ENCODE measurements around the gene CLDN3. TPM values are rescaled to one million over a fixed set of nuclear protein-coding genes. Genes with fewer than 3 reads are reported as not detected.

CLDN3 gene
- total RNA-seq, 1 experiment from 2014 or later: 16.5 TPM

DNA sequence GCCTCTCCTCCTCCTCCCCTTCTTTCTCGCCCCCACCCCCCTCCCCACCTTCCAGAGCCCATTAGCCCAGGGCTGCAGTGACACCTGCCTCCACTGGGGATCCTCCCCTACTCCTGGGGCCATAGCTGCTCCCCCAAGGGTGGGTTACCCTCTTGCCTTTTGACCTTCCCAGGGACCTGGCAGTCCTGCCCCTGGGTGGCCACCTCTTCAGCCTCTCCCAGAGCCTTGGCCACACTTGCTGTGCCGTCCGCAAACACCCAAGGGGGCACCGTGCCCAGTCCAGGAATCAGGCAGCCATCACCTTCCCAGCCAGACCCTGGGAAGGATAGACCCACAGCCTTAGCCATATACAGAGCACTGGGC lies 40.9 kb upstream of the CLDN3 start:
- Histone ChIP-seq H3K79me1 (ENCODE audit: insufficient read depth, low read depth, low read length, poor library complexity, severe bottlenecking) (no peaks in the 10 kb centered on the region), H4K5ac (ENCODE audit: insufficient read length, low read depth, low read length) (no peak overlapping the region)

More for the DNA sequence above, 40.9 kb upstream of the CLDN3 start:
- Histone ChIP-seq H3K23ac (ENCODE audit: insufficient read length, low read depth, low read length) (no peak overlapping the region), H3K79me2 (ENCODE audit: insufficient read depth, low read length) (no peaks in the 10 kb centered on the region), H2BK15ac (ENCODE audit: low read depth, low read length) (no peak overlapping the region), H3K18ac (ENCODE audit: insufficient read length, low read depth, low read length) (peak overlapping the region; percentile 62), H4K20me1 (ENCODE audit: control insufficient read depth, insufficient read depth, insufficient read length) (no peaks in the 10 kb centered on the region), H3K4me1 (ENCODE audit: insufficient read depth, low read length) (peaks cover 2% of the 10 kb centered on the region; the same call in 1 of the 2 replicates), H3K56ac (ENCODE audit: insufficient read length, low read depth, low read length) (no peak overlapping the region), H3T11ph (ENCODE audit: low read length) (peak overlapping the region; percentile 4), H3K4me2 (ENCODE audit: insufficient read depth, insufficient read length, low read length) (no peak overlapping the region), H3K27me3 (ENCODE audit: insufficient read depth, low read length) (no peaks in the 10 kb centered on the region), H4K8ac (replicated peaks; ENCODE audit: insufficient read length, low read depth, low read length) (no peak overlapping the region), H2AK5ac (ENCODE audit: insufficient read length, low read length) (no peak overlapping the region), H3K9me3 (ENCODE audit: control insufficient read depth, low read depth, low read length) (no peaks in the 10 kb centered on the region), H2BK120ac (ENCODE audit: low read depth, low read length, poor library complexity, severe bottlenecking) (no peak overlapping the region), H2BK20ac (ENCODE audit: low read depth, low read length, poor library complexity, severe bottlenecking) (no peak overlapping the region), H2AFZ (ENCODE audit: low read length) (no peak overlapping the region), H3K14ac (ENCODE audit: insufficient read depth, low read length) (no peak overlapping the region; the same call in 1 of the 2 replicates), H2BK12ac (ENCODE audit: insufficient read length, low read depth, low read length) (no peak overlapping the region), H3K23me2 (ENCODE audit: insufficient read length, low read depth, low read length, poor library complexity, severe bottlenecking) (no peaks in the 10 kb centered on the region), H3K9ac (ENCODE audit: extremely low read depth, insufficient read length, low read length) (no peak overlapping the region), H3K4ac (ENCODE audit: low read depth, low read length) (no peak overlapping the region), H4K91ac (ENCODE audit: insufficient read length, low read depth, low read length) (no peak overlapping the region), H2BK5ac (ENCODE audit: insufficient read length, low read length) (no peak overlapping the region), H3K27ac (ENCODE audit: insufficient read length, low read depth, low read length) (no peak overlapping the region)
- TF ChIP-seq, protein P1, sequence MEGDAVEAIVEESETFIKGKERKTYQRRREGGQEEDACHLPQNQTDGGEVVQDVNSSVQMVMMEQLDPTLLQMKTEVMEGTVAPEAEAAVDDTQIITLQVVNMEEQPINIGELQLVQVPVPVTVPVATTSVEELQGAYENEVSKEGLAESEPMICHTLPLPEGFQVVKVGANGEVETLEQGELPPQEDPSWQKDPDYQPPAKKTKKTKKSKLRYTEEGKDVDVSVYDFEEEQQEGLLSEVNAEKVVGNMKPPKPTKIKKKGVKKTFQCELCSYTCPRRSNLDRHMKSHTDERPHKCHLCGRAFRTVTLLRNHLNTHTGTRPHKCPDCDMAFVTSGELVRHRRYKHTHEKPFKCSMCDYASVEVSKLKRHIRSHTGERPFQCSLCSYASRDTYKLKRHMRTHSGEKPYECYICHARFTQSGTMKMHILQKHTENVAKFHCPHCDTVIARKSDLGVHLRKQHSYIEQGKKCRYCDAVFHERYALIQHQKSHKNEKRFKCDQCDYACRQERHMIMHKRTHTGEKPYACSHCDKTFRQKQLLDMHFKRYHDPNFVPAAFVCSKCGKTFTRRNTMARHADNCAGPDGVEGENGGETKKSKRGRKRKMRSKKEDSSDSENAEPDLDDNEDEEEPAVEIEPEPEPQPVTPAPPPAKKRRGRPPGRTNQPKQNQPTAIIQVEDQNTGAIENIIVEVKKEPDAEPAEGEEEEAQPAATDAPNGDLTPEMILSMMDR (conservative IDR thresholded peaks at IDR 0.05): peak; percentile 42; the same call in 1 of the 3 replicates
- WGBS (ENCODE audit: extremely low coverage, insufficient read length, low lambda C conversion rate): no CpG with 5 or more reads among the region's 4 CpGs
- H3K36me3 Mint-ChIP-seq (ENCODE audit: insufficient read depth in 1 of 3, low read depth in 3 of 3): no peaks in the 10 kb centered on the region
- DNase-seq: no peak
- H3K4me3 Mint-ChIP-seq: no peak overlapping the region
- peaks cover 2 to 11% of the 10 kb centered on the region in 2 experiments for H3K4me1 Mint-ChIP-seq
- no peak overlapping the region for H3K27ac Mint-ChIP-seq
- peaks cover 3% of the 10 kb centered on the region for H3K27me3 Mint-ChIP-seq (ENCODE audit: low read depth)
- peaks cover 0 to 3% of the 10 kb centered on the region in 2 experiments; a peak in 1 of 5 replicates for H3K9me3 Mint-ChIP-seq
